Mesothelial cell of epicardium (in vitro differentiated cells): ENCODE data around the gene SORCS1. TPM values are rescaled to one million over a fixed set of nuclear protein-coding genes. Genes with fewer than 3 reads are reported as not detected.

Experiments
- DNase-seq, 2 experiments: peaks; one replicate each; pipeline ENCODE4 v3.0.0; 2021; ENCODE audit warnings: low spot score in 2 of 2; ENCODE audit not compliant: unreplicated experiment in 2 of 2
- H3K27ac Mint-ChIP-seq: 2 replicates; pipeline ENCODE4 v1.8.0; 2021; ENCODE audit warnings: mixed read lengths
- H3K27me3 Mint-ChIP-seq: 2 replicates; pipeline ENCODE4 v1.8.0; 2021; ENCODE audit warnings: low read depth, mixed read lengths
- H3K36me3 Mint-ChIP-seq: 2 replicates; pipeline ENCODE4 v1.8.0; 2021; ENCODE audit warnings: mixed read lengths
- H3K4me1 Mint-ChIP-seq: 2 replicates; pipeline ENCODE4 v1.8.0; 2021; ENCODE audit warnings: mixed read lengths
- H3K4me3 Mint-ChIP-seq: 2 replicates; pipeline ENCODE4 v1.8.0; 2021; ENCODE audit warnings: mild to moderate bottlenecking, moderate library complexity, mixed read lengths
- H3K9me3 Mint-ChIP-seq: 2 replicates; pipeline ENCODE4 v1.8.0; 2021; ENCODE audit warnings: mixed read lengths
- CTCF ChIP-seq: fragments of 200-600 bp; sonication (generic); IDR thresholded peaks from one replicate; pipeline ENCODE4 v1.5.0; 2021; ENCODE audit warnings: antibody characterized with exemption; ENCODE audit not compliant: unreplicated experiment
- total RNA-seq: library from RNA; stranded (reverse); gene quantifications from 3 replicates; pipeline ENCODE4 v1.2.1, GENCODE V29; 2021

Gene SORCS1
- total RNA-seq, 1 donor from 2014 or later: 0.78 TPM

- H3K27ac Mint-ChIP-seq: no peak overlapping the region
- peaks cover 39% of the 10 kb centered on the region for H3K27me3 Mint-ChIP-seq
- no peaks in the 10 kb centered on the region for H3K36me3 Mint-ChIP-seq
- H3K4me1 Mint-ChIP-seq: no peaks in the 10 kb centered on the region
- DNase-seq: peak; percentile 48 to 75
- TF ChIP-seq CTCF: peak; percentile 83
- H3K9me3 Mint-ChIP-seq: no peaks in the 10 kb centered on the region
- no peak overlapping the region for H3K4me3 Mint-ChIP-seq
These were observed 458.8 kb downstream of the SORCS1 start for GRCh38 chr10:106705681-106706100.

GRCh38 chr10:106696239-106696638 lies 468.3 kb downstream of the SORCS1 start:
- no peaks in the 10 kb centered on the region for H3K36me3 Mint-ChIP-seq
- peaks cover 38% of the 10 kb centered on the region for H3K27me3 Mint-ChIP-seq
- no peak overlapping the region for H3K4me3 Mint-ChIP-seq
- no peak for TF ChIP-seq CTCF
- H3K9me3 Mint-ChIP-seq: no peaks in the 10 kb centered on the region
- H3K4me1 Mint-ChIP-seq: no peaks in the 10 kb centered on the region
- no peak overlapping the region for H3K27ac Mint-ChIP-seq
- no peak for DNase-seq

GRCh38 chr10:106694696-106695095 lies 469.8 kb downstream of the SORCS1 start:
- Mint-ChIP-seq H3K9me3 (no peaks in the 10 kb centered on the region), H3K36me3 (no peaks in the 10 kb centered on the region), H3K4me3 (no peak overlapping the region), H3K4me1 (no peaks in the 10 kb centered on the region), H3K27me3 (peaks cover 40% of the 10 kb centered on the region), H3K27ac (no peak overlapping the region)
- no peak for TF ChIP-seq CTCF
- DNase-seq: no peak

GRCh38 chr10:106682175-106682574 lies 482.3 kb downstream of the SORCS1 start:
- H3K9me3 Mint-ChIP-seq: peaks cover under 1% of the 10 kb centered on the region
- no peak overlapping the region for H3K4me3 Mint-ChIP-seq
- no peaks in the 10 kb centered on the region for H3K4me1 Mint-ChIP-seq
- no peak for DNase-seq
- H3K27me3 Mint-ChIP-seq: peaks cover 20% of the 10 kb centered on the region
- no peak for TF ChIP-seq CTCF
- H3K36me3 Mint-ChIP-seq: no peaks in the 10 kb centered on the region
- no peak overlapping the region for H3K27ac Mint-ChIP-seq

- no peaks in the 10 kb centered on the region for H3K4me1 Mint-ChIP-seq
- H3K27me3 Mint-ChIP-seq: peaks cover 13% of the 10 kb centered on the region
- DNase-seq: no peak
- no peaks in the 10 kb centered on the region for H3K36me3 Mint-ChIP-seq
- no peak overlapping the region for H3K27ac Mint-ChIP-seq
- no peak overlapping the region for H3K4me3 Mint-ChIP-seq
- peaks cover 11% of the 10 kb centered on the region for H3K9me3 Mint-ChIP-seq
- TF ChIP-seq CTCF: no peak
These were observed 484.4 kb downstream of the SORCS1 start for GRCh38 chr10:106680061-106680460.

GRCh38 chr10:106679314-106679713 lies 485.2 kb downstream of the SORCS1 start:
- H3K4me1 Mint-ChIP-seq: no peaks in the 10 kb centered on the region
- H3K36me3 Mint-ChIP-seq: no peaks in the 10 kb centered on the region
- H3K27me3 Mint-ChIP-seq: peaks cover 7% of the 10 kb centered on the region
- H3K27ac Mint-ChIP-seq: no peak overlapping the region
- DNase-seq: no peak
- no peak overlapping the region for H3K4me3 Mint-ChIP-seq
- peaks cover 15% of the 10 kb centered on the region for H3K9me3 Mint-ChIP-seq
- no peak for TF ChIP-seq CTCF
